Spleen (tissue), 7 donors: ENCODE data around the gene FGGY.

Experiments used
- POLR2A ChIP-seq, 3 donors: fragments of 450-650 bp; IDR thresholded peaks; one replicate each; pipeline ENCODE4 v1.5.1; 2017; ENCODE audit warnings: antibody characterized with exemption in 3 of 3, mild to moderate bottlenecking in 1 of 3
- TF ChIP-seq, protein P1 (sequence below), 11 experiments: fragments of 200-600 bp in 7 of 11; fragments of 450-650 bp in 4 of 11; sonication (generic) in 4 of 11; IDR thresholded peaks in 8 of 11; conservative IDR thresholded peaks in 3 of 11; 1 replicate in 7 of 11; 2 replicates in 4 of 11; pipeline versions ENCODE4 v1.4.0 to v1.8.0; 2016 to 2021; ENCODE audit warnings: antibody characterized with exemption in 11 of 11, inconsistent platforms in 4 of 11, mild to moderate bottlenecking in 1 of 11
- donor health status: DM: no; HTN: no; CAD: no; lungs with moderate emphysema.
- donor health status: DM: no; HTN: no; CAD: no.
- donor health status: DM: no; HTN: no; CAD: no.

DNA sequence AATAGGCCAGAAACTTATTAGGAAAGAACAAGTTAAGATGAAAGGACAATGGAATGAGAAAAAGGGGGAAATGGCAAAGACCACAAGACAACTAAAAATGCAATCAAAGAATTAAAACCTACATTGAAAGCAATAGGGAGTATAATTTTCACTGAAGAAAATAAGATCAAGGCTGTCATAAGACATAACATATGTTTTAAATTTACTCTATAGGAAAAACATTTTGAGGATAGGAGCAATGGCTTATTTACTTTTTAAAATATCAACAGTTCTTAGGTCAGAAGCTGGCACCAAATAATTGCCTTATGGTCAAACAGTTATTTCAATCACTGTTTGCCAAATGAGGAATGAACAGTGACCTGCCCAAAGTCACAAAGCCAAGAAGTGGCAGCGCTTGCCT is 346.6 kb downstream of the FGGY start:
- TF ChIP-seq, protein P1, sequence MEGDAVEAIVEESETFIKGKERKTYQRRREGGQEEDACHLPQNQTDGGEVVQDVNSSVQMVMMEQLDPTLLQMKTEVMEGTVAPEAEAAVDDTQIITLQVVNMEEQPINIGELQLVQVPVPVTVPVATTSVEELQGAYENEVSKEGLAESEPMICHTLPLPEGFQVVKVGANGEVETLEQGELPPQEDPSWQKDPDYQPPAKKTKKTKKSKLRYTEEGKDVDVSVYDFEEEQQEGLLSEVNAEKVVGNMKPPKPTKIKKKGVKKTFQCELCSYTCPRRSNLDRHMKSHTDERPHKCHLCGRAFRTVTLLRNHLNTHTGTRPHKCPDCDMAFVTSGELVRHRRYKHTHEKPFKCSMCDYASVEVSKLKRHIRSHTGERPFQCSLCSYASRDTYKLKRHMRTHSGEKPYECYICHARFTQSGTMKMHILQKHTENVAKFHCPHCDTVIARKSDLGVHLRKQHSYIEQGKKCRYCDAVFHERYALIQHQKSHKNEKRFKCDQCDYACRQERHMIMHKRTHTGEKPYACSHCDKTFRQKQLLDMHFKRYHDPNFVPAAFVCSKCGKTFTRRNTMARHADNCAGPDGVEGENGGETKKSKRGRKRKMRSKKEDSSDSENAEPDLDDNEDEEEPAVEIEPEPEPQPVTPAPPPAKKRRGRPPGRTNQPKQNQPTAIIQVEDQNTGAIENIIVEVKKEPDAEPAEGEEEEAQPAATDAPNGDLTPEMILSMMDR (IDR thresholded peaks at IDR 0.05 in 8 of 11, conservative IDR thresholded peaks at IDR 0.05 in 3 of 11), result no peak
- no peak for TF ChIP-seq POLR2A (IDR thresholded peaks at IDR 0.05)
